ENCODE measurements around the gene PSTPIP2. TPM values are rescaled to one million over a fixed set of nuclear protein-coding genes. Genes with fewer than 3 reads are reported as not detected.
A peak's percentile ranks its signal among the peaks of the same experiment; 100 is the strongest.
"Not testable (repeated sequence)": the region's sequence is repeated elsewhere in the genome, so short reads cannot be mapped to it uniquely, and the experiment has no call there.

PSTPIP2 gene
- total RNA-seq, 4 donors from 2014 or later = 0.59 to 5.9 (median 3.2) TPM

DNA sequence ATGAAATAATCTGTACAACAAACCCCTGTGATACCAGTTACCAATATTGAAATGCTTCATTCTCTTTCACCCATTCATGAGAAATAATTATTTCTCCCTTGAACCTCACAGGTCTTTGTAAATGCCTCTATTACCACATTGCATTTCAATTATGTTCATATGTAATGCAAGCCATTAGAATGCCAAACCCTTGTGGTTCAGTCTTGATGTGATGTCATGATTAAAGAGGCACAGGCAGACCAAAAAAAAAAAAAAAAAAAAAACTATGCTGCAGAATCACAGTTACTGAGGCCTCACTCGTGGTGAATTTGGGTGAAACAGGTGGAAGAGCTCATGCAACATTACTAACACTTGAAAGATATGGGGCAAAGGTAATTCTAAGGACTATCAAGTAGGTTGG, 95.5 kb downstream of the PSTPIP2 start:
- Histone ChIP-seq H3K4me1 (no peaks in the 10 kb centered on the region), H3K27me3 (no peaks in the 10 kb centered on the region), H3K27ac (no peak overlapping the region), H3K4me3 (no peak overlapping the region), H3K36me3 (no peaks in the 10 kb centered on the region), H3K9me3 (no peaks in the 10 kb centered on the region)
- intact Hi-C loops (cut with DNase I; ENCODE audit: low total_unique reads) = no loop called here
- TF ChIP-seq, protein P1, sequence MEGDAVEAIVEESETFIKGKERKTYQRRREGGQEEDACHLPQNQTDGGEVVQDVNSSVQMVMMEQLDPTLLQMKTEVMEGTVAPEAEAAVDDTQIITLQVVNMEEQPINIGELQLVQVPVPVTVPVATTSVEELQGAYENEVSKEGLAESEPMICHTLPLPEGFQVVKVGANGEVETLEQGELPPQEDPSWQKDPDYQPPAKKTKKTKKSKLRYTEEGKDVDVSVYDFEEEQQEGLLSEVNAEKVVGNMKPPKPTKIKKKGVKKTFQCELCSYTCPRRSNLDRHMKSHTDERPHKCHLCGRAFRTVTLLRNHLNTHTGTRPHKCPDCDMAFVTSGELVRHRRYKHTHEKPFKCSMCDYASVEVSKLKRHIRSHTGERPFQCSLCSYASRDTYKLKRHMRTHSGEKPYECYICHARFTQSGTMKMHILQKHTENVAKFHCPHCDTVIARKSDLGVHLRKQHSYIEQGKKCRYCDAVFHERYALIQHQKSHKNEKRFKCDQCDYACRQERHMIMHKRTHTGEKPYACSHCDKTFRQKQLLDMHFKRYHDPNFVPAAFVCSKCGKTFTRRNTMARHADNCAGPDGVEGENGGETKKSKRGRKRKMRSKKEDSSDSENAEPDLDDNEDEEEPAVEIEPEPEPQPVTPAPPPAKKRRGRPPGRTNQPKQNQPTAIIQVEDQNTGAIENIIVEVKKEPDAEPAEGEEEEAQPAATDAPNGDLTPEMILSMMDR (IDR thresholded peaks at IDR 0.05) = no peak
- no peak for DNase-seq

- no peaks in the 10 kb centered on the region for H3K9me3 ChIP-seq
- no peak overlapping the region for H3K27ac ChIP-seq
- no peak overlapping the region for H3K4me3 ChIP-seq
- peak; percentile 27 to 49 for DNase-seq
- no peak for TF ChIP-seq POLR2A (IDR thresholded peaks at IDR 0.05)
- TF ChIP-seq, protein P1 (IDR thresholded peaks at IDR 0.05) = peak; percentile 62 to 75 (median 70)
- H3K27me3 ChIP-seq = no peaks in the 10 kb centered on the region
- no peaks in the 10 kb centered on the region for H3K36me3 ChIP-seq
- H3K4me1 ChIP-seq = no peaks in the 10 kb centered on the region
- intact Hi-C loops (cut with DNase I; ENCODE audit: low total_unique reads) = no loop called here
These were observed 97.9 kb downstream of the PSTPIP2 start for GRCh38 chr18:45974088-45974536.

GRCh38 chr18:45967007-45967706, 104.9 kb downstream of the PSTPIP2 start, which contains the start of gene EPG5:
EPG5 (minus strand) TSS chr18:45967329; CDS start chr18:45967239, 90 bp downstream.
- Histone ChIP-seq H3K27ac (peak within 1 kb of the TSS; percentile 46 to 55), H3K4me1 (no peaks in the 10 kb centered on the region), H3K27me3 (no peaks in the 10 kb centered on the region), H3K4me3 (peak within 1 kb of the TSS; percentile 65 to 68), H3K36me3 (no peaks in the 10 kb centered on the region), H3K9me3 (no peaks in the 10 kb centered on the region)
- TF ChIP-seq, protein P1 (IDR thresholded peaks at IDR 0.05) = peak in 1 of 4 experiments; percentile 10
- TF ChIP-seq POLR2A (IDR thresholded peaks at IDR 0.05) = peak; percentile 45 to 56
- intact Hi-C loops (cut with DNase I; ENCODE audit: low total_unique reads) = no loop called here
- DNase-seq = peak; percentile 92 to 93

DNA sequence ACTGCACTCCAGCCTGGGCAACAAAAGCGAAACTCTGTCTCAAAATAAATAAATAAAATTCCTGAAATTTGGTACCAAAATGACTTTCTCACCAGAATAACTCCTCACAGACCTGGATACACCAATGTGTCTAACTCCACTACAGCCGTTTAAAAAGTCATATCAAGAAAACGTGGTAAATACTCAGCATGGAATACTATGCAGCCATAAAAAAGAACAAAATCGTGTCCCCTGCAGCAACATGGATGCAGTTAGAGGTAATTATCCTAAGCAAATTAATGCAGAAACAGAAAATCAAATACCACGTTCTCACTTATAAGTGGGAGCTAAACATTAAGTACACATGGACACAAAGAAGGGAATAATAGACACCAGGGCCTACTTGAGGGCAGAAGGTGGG, 107.1 kb downstream of the PSTPIP2 start:
- H3K9me3 ChIP-seq; DNase-seq; H3K4me3 ChIP-seq; H3K4me1 ChIP-seq; H3K27ac ChIP-seq; H3K27me3 ChIP-seq; intact Hi-C loops (cut with DNase I; ENCODE audit: low total_unique reads); H3K36me3 ChIP-seq: not testable (repeated sequence)

- Histone ChIP-seq H3K27ac (no peak overlapping the region), H3K4me1 (no peaks in the 10 kb centered on the region), H3K36me3 (no peaks in the 10 kb centered on the region), H3K27me3 (no peaks in the 10 kb centered on the region), H3K4me3 (no peak overlapping the region), H3K9me3 (no peaks in the 10 kb centered on the region)
- no peak for DNase-seq
- no peak for TF ChIP-seq POLR2A (IDR thresholded peaks at IDR 0.05)
- TF ChIP-seq, protein P1 (IDR thresholded peaks at IDR 0.05) = no peak
- intact Hi-C loops (cut with DNase I; ENCODE audit: low total_unique reads) = no loop called here
These were observed 109.2 kb downstream of the PSTPIP2 start for GRCh38 chr18:45962866-45963265.

All from uterus (tissue), 4 donors.